CD14-positive monocyte (primary cell): ENCODE results near the gene KCNMA1. TPM values are rescaled to one million over a fixed set of nuclear protein-coding genes. Genes with fewer than 3 reads are reported as not detected.

Experiments
- DNase-seq, 3 donors: peaks; one replicate each; pipeline ENCODE4 v3.0.0-alpha.2; 2011 to 2022
- H2AFZ ChIP-seq: 2 replicates; pipeline ENCODE4 v1.6.0; 2012; ENCODE audit warnings: mild to moderate bottlenecking, low read depth, low read length, inconsistent platforms; ENCODE audit not compliant: insufficient read depth, poor library complexity, severe bottlenecking
- H3K27ac ChIP-seq, 2 donors: 1 replicate in 1 of 2; 2 replicates in 1 of 2; pipeline ENCODE4 v1.5.1; 2012 to 2013; ENCODE audit warnings: low read length in 2 of 2, control low read depth in 1 of 2, inconsistent platforms in 1 of 2, low read depth in 1 of 2, mild to moderate bottlenecking in 1 of 2
- H3K27me3 ChIP-seq, 2 donors: one replicate each; pipeline versions ENCODE4 v1.6.0 to v1.6.1; 2011 to 2013; ENCODE audit warnings: low read length in 2 of 2; ENCODE audit not compliant: control insufficient read depth in 2 of 2, insufficient read depth in 2 of 2
- H3K36me3 ChIP-seq, 2 donors: replicated peaks in 1 of 2; 1 replicate in 1 of 2; 2 replicates in 1 of 2; pipeline versions ENCODE4 v1.5.1 to v1.6.1; 2012 to 2013; ENCODE audit warnings: low read length in 2 of 2, control low read depth in 1 of 2, inconsistent platforms in 1 of 2, mild to moderate bottlenecking in 1 of 2; ENCODE audit not compliant: insufficient read depth in 2 of 2, control insufficient read depth in 1 of 2
- H3K4me1 ChIP-seq, 2 donors: 1 replicate in 1 of 2; 2 replicates in 1 of 2; pipeline versions ENCODE4 v1.5.1 to v1.6.1; 2012 to 2013; ENCODE audit warnings: low read length in 2 of 2, control low read depth in 1 of 2, inconsistent platforms in 1 of 2, mild to moderate bottlenecking in 1 of 2, moderate library complexity in 1 of 2; ENCODE audit not compliant: insufficient read depth in 2 of 2, control insufficient read depth in 1 of 2
- H3K4me2 ChIP-seq: replicated peaks from 2 replicates; pipeline ENCODE3; 2012; ENCODE audit warnings: low read length, moderate library complexity, mild to moderate bottlenecking; ENCODE audit not compliant: poor library complexity, severe bottlenecking; ENCODE audit errors: extremely low read depth
- H3K4me3 ChIP-seq, 3 experiments: fragments of 200-600 bp in 1 of 3; sonication (generic) in 1 of 3; replicated peaks in 1 of 3; 1 replicate in 2 of 3; 2 replicates in 1 of 3; pipeline ENCODE4 v1.5.1; 2011 to 2013; ENCODE audit warnings: low read length in 3 of 3, mild to moderate bottlenecking in 3 of 3, control low read depth in 2 of 3, low read depth in 2 of 3, inconsistent platforms in 1 of 3, moderate library complexity in 1 of 3
- H3K79me2 ChIP-seq: 2 replicates; pipeline ENCODE4 v1.6.0; 2012; ENCODE audit warnings: mild to moderate bottlenecking, control low read depth, inconsistent platforms, low read length, moderate library complexity; ENCODE audit not compliant: insufficient read depth
- H3K9ac ChIP-seq: 2 replicates; pipeline ENCODE4 v1.6.0; 2017; ENCODE audit warnings: low read length, mild to moderate bottlenecking; ENCODE audit not compliant: insufficient read depth, poor library complexity, severe bottlenecking
- H3K9me3 ChIP-seq, 2 donors: replicated peaks in 1 of 2; 1 replicate in 1 of 2; 2 replicates in 1 of 2; pipeline versions ENCODE4 v1.5.1 to v1.6.1; 2012 to 2013; ENCODE audit warnings: low read length in 2 of 2, control low read depth in 1 of 2; ENCODE audit not compliant: control insufficient read depth in 1 of 2, insufficient read depth in 1 of 2
- H4K20me1 ChIP-seq: 2 replicates; pipeline ENCODE4 v1.6.0; 2012; ENCODE audit warnings: mild to moderate bottlenecking, low read length, control low read depth, moderate library complexity; ENCODE audit not compliant: insufficient read depth
- H3K27ac Mint-ChIP-seq, 7 donors: one replicate each; pipeline ENCODE4 v1.8.0; 2020; ENCODE audit warnings: mild to moderate bottlenecking in 7 of 7, mixed read lengths in 7 of 7, moderate library complexity in 6 of 7, inconsistent platforms in 2 of 7
- H3K27me3 Mint-ChIP-seq, 3 donors: one replicate each; pipeline ENCODE4 v1.8.0; 2021 to 2022; ENCODE audit warnings: low read depth in 3 of 3, mild to moderate bottlenecking in 3 of 3, mixed read lengths in 3 of 3, moderate library complexity in 3 of 3, inconsistent platforms in 1 of 3
- H3K36me3 Mint-ChIP-seq, 2 donors: one replicate each; pipeline ENCODE4 v1.8.0; 2020; ENCODE audit warnings: mixed read lengths in 2 of 2, inconsistent platforms in 1 of 2, mild to moderate bottlenecking in 1 of 2
- H3K4me1 Mint-ChIP-seq: one replicate; pipeline ENCODE4 v1.8.0; 2020; ENCODE audit warnings: mild to moderate bottlenecking, mixed read lengths
- H3K4me3 Mint-ChIP-seq, 2 donors: one replicate each; pipeline ENCODE4 v1.8.0; 2020; ENCODE audit warnings: mild to moderate bottlenecking in 2 of 2, mixed read lengths in 2 of 2, moderate library complexity in 1 of 2
- H3K9me3 Mint-ChIP-seq, 7 donors: one replicate each; pipeline ENCODE4 v1.8.0; 2020 to 2022; ENCODE audit warnings: mixed read lengths in 7 of 7, mild to moderate bottlenecking in 6 of 7, moderate library complexity in 6 of 7, inconsistent platforms in 2 of 7
- WGBS: methylation state at CpG from one replicate; pipeline ENCODE4 v1.1.5; 2013; ENCODE audit warnings: missing lambda C conversion rate; ENCODE audit not compliant: insufficient coverage; 5-methylcytosine and 5-hydroxymethylcytosine counted together
- intact Hi-C, 2 donors: fragments of 100-400 bp; cut with micrococcal nuclease; formaldehyde crosslinking; loops; one replicate each; pipeline versions ENCODE4 v1.15.0 to v1.15.1; 2023
- polyA plus RNA-seq, 3 donors: library from polyadenylated mRNA; depleted of rRNA in 1 of 3; unstranded in 2 of 3; stranded (reverse) in 1 of 3; fragments of 300-500 nt in 2 of 3; fragments of >200 nt in 1 of 3; fragmentation: Illumina TruSeq in 2 of 3; gene quantifications; 1 replicate in 2 of 3; 2 replicates in 1 of 3; pipeline ENCODE4 v1.2.3, GENCODE V29; 2012 to 2021
- TF ChIP-seq, protein P1 (sequence below): fragments of 200-600 bp; IDR thresholded peaks from one replicate; pipeline ENCODE4 v1.8.0; 2022; ENCODE audit warnings: antibody characterized with exemption, mild to moderate bottlenecking

Gene KCNMA1
- polyA plus RNA-seq, 3 donors: 0.11 to 1.0 TPM; not detected in 1

DNA sequence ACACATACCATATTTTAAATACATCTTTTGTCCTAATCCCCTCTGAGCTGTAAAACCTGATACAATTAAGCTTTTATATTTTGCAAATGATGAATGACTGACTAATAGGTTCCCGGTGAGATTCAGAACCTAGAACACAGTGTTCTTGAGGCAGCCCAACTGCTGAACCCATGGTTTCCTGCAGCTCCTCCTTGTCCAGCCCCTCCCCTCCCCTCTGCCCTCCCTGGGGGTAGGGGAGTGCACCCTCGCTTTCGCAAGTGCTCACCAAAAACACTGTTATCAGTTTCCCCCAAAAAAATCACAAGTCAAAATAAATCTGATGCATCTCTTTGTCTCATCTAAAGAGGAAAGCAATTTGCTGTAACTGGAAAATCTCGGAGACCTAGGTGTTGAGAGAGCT is 602.8 kb downstream of the KCNMA1 start:
- H3K4me1 ChIP-seq: peaks cover 22 to 24% of the 10 kb centered on the region in 2 donors
- H3K9me3 ChIP-seq: no peaks in the 10 kb centered on the region
- no peak overlapping the region for H2AFZ ChIP-seq
- WGBS: 40% methylated on average over 1 of the region's 4 CpGs
- intact Hi-C loops: no loop called here
- H3K36me3 ChIP-seq: no peaks in the 10 kb centered on the region
- H3K4me3 ChIP-seq: no peak overlapping the region
- H3K36me3 Mint-ChIP-seq: no peaks in the 10 kb centered on the region
- no peaks in the 10 kb centered on the region for H3K27me3 ChIP-seq
- H4K20me1 ChIP-seq: no peaks in the 10 kb centered on the region
- DNase-seq: no peak
- H3K4me1 Mint-ChIP-seq: peaks cover 26% of the 10 kb centered on the region
- no peaks in the 10 kb centered on the region for H3K9me3 Mint-ChIP-seq
- H3K9ac ChIP-seq: no peak overlapping the region
- H3K27me3 Mint-ChIP-seq: peaks cover 0 to 9% (median 5%) of the 10 kb centered on the region in 3 donors
- H3K27ac ChIP-seq: no peak overlapping the region
- TF ChIP-seq, protein P1, sequence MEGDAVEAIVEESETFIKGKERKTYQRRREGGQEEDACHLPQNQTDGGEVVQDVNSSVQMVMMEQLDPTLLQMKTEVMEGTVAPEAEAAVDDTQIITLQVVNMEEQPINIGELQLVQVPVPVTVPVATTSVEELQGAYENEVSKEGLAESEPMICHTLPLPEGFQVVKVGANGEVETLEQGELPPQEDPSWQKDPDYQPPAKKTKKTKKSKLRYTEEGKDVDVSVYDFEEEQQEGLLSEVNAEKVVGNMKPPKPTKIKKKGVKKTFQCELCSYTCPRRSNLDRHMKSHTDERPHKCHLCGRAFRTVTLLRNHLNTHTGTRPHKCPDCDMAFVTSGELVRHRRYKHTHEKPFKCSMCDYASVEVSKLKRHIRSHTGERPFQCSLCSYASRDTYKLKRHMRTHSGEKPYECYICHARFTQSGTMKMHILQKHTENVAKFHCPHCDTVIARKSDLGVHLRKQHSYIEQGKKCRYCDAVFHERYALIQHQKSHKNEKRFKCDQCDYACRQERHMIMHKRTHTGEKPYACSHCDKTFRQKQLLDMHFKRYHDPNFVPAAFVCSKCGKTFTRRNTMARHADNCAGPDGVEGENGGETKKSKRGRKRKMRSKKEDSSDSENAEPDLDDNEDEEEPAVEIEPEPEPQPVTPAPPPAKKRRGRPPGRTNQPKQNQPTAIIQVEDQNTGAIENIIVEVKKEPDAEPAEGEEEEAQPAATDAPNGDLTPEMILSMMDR: no peak
- no peak overlapping the region for H3K4me3 Mint-ChIP-seq
- no peak overlapping the region for H3K4me2 ChIP-seq
- H3K27ac Mint-ChIP-seq: no peak overlapping the region
- H3K79me2 ChIP-seq: no peaks in the 10 kb centered on the region

DNA sequence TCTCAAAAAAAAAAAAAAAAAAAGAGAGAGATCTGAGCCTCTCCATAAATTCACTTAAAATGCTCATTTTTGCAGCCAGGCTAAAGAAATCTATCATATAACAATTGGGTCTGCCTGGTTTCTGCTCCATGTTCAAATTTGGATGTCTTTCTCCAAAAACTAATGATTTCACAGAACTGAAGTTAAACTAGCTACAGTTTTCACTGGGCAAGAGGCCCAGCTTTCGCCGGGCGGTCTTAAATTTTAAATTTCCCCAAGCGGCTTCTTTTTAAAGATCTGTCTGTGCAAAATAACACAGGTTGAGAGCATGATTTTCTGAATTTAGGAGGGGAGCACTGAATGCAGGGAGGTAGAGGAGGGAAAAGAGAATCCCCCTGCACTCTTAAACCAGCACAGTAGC is 603.4 kb downstream of the KCNMA1 start:
- TF ChIP-seq, protein P1: no peak
- Mint-ChIP-seq H3K9me3 (no peaks in the 10 kb centered on the region), H3K4me3 (no peak overlapping the region), H3K27me3 (peaks cover 0 to 9% (median 5%) of the 10 kb centered on the region in 3 donors), H3K36me3 (no peaks in the 10 kb centered on the region), H3K4me1 (peaks cover 29% of the 10 kb centered on the region), H3K27ac (no peak overlapping the region)
- H3K36me3 ChIP-seq: no peaks in the 10 kb centered on the region
- no CpG with 5 or more reads among the region's 4 CpGs for WGBS
- H3K27ac ChIP-seq: no peak overlapping the region
- no peak for DNase-seq
- H2AFZ ChIP-seq: no peak overlapping the region
- H3K79me2 ChIP-seq: no peaks in the 10 kb centered on the region
- intact Hi-C loops: no loop called here
- H3K9me3 ChIP-seq: no peaks in the 10 kb centered on the region
- no peaks in the 10 kb centered on the region for H3K27me3 ChIP-seq
- H3K4me3 ChIP-seq: no peak overlapping the region
- H3K4me2 ChIP-seq: no peak overlapping the region
- H3K9ac ChIP-seq: no peak overlapping the region
- H3K4me1 ChIP-seq: peaks cover 22 to 24% of the 10 kb centered on the region in 2 donors
- no peaks in the 10 kb centered on the region for H4K20me1 ChIP-seq
